WTC11 (cell line): ENCODE data around the gene SYT17. TPM values are rescaled to one million over a fixed set of nuclear protein-coding genes. Genes with fewer than 3 reads are reported as not detected.

Experiments used
- ATAC-seq: fragments of 200-7000 bp; cut with Tn5 transposase; 2 replicates; pipeline ENCODE4 v1.10.0; 2021; ENCODE audit warnings: mild to moderate bottlenecking, moderate library complexity
- CTCF ChIA-PET: fragments of 300-600 bp; sonication (Branson Sonifier 250); formaldehyde crosslinking; loops from one replicate; lab custom pipeline; 2021; ENCODE audit warnings: antibody characterized with exemption; lab: Charles Lee
- POLR2A ChIA-PET: fragments of 350-600 bp; sonication (Branson Sonifier 250); formaldehyde crosslinking; loops from one replicate; lab custom pipeline; 2021; ENCODE audit warnings: antibody characterized with exemption; lab: Charles Lee
- DNase-seq: peaks from one replicate; pipeline ENCODE4 v3.0.0; 2021; ENCODE audit warnings: low spot score
- H3K27ac Mint-ChIP-seq: 2 replicates; pipeline ENCODE4 v1.8.0; 2021; ENCODE audit warnings: mixed read lengths
- H3K27me3 Mint-ChIP-seq: 2 replicates; pipeline ENCODE4 v1.8.0; 2021; ENCODE audit warnings: low read depth, mild to moderate bottlenecking, moderate library complexity, mixed read lengths
- H3K36me3 Mint-ChIP-seq: 2 replicates; pipeline ENCODE4 v1.8.0; 2021; ENCODE audit warnings: mixed read lengths
- H3K4me1 Mint-ChIP-seq: 2 replicates; pipeline ENCODE4 v1.8.0; 2022; ENCODE audit warnings: mixed read lengths
- H3K4me3 Mint-ChIP-seq: 2 replicates; pipeline ENCODE4 v1.8.0; 2021; ENCODE audit warnings: mild to moderate bottlenecking, moderate library complexity, mixed read lengths
- H3K9me3 Mint-ChIP-seq: 2 replicates; pipeline ENCODE4 v1.8.0; 2021; ENCODE audit warnings: mixed read lengths
- CBFB ChIP-seq: sonication (generic); formaldehyde crosslinking; IDR thresholded peaks from 2 replicates; pipeline ENCODE4 v1.8.1; 2022; ENCODE audit warnings: mild to moderate bottlenecking, low read depth, missing genetic modification reagents
- EMX1 ChIP-seq: fragments of 250-450 bp; sonication (Bioruptor Pico); IDR thresholded peaks from 2 replicates; pipeline ENCODE4 v1.8.0; 2021; ENCODE audit warnings: mild to moderate bottlenecking
- GABPB1 ChIP-seq: sonication (generic); formaldehyde crosslinking; IDR thresholded peaks from 2 replicates; pipeline ENCODE4 v1.8.1; 2023; ENCODE audit warnings: mild to moderate bottlenecking, missing genetic modification reagents
- GTF2I ChIP-seq: fragments of 250-450 bp; sonication (Bioruptor Pico); conservative IDR thresholded peaks from 2 replicates; pipeline ENCODE4 v1.4.0; 2021; ENCODE audit warnings: mild to moderate bottlenecking
- JUN ChIP-seq: sonication (generic); formaldehyde crosslinking; IDR thresholded peaks from 2 replicates; pipeline ENCODE4 v1.8.0; 2023; ENCODE audit warnings: mild to moderate bottlenecking, missing genetic modification reagents
- PRRX2 ChIP-seq: fragments of 250-450 bp; sonication (Bioruptor Pico); IDR thresholded peaks from 2 replicates; pipeline ENCODE4 v1.8.0; 2021; ENCODE audit warnings: mild to moderate bottlenecking
- ZBTB21 ChIP-seq: sonication (generic); formaldehyde crosslinking; IDR thresholded peaks from 2 replicates; pipeline ENCODE4 v1.8.1; 2023; ENCODE audit warnings: mild to moderate bottlenecking, missing genetic modification reagents, borderline replicate concordance
- ZNF121 ChIP-seq: sonication (generic); formaldehyde crosslinking; IDR thresholded peaks from 2 replicates; pipeline ENCODE4 v1.8.0; 2023; ENCODE audit warnings: missing genetic modification reagents
- total RNA-seq: library from RNA; stranded (reverse); gene quantifications from 3 replicates; pipeline ENCODE4 v1.2.3, GENCODE V29; 2021
- TF ChIP-seq, protein P1 (sequence below): sonication (generic); formaldehyde crosslinking; IDR thresholded peaks from 2 replicates; pipeline ENCODE4 v1.8.1; 2023; ENCODE audit warnings: mild to moderate bottlenecking, missing genetic modification reagents
- TF ChIP-seq, protein P2 (sequence below): sonication (generic); formaldehyde crosslinking; IDR thresholded peaks from 2 replicates; pipeline ENCODE4 v1.8.1; 2023; ENCODE audit warnings: mild to moderate bottlenecking, missing genetic modification reagents, moderate library complexity
- TF ChIP-seq, protein P3 (sequence below): fragments of 250-450 bp; sonication (Bioruptor Pico); IDR thresholded peaks from 2 replicates; pipeline ENCODE4 v1.9.0; 2021; ENCODE audit warnings: mild to moderate bottlenecking, borderline replicate concordance
- TF ChIP-seq, protein P4 (sequence below): fragments of 250-450 bp; sonication (Bioruptor Pico); IDR thresholded peaks from 2 replicates; pipeline ENCODE4 v1.8.0; 2021; ENCODE audit warnings: mild to moderate bottlenecking
- TF ChIP-seq, protein P5 (sequence below): fragments of 250-450 bp; sonication (Bioruptor Pico); IDR thresholded peaks from 2 replicates; pipeline ENCODE4 v1.9.0; 2021; ENCODE audit warnings: mild to moderate bottlenecking
- TF ChIP-seq, protein P6 (sequence below): sonication (generic); formaldehyde crosslinking; IDR thresholded peaks from 2 replicates; pipeline ENCODE4 v1.8.0; 2022; ENCODE audit warnings: mild to moderate bottlenecking, missing genetic modification reagents
- TF ChIP-seq, protein P7 (sequence below): sonication (generic); formaldehyde crosslinking; IDR thresholded peaks from 2 replicates; pipeline ENCODE4 v1.8.0; 2022; ENCODE audit warnings: mild to moderate bottlenecking, missing genetic modification reagents

The SYT17 gene
- total RNA-seq, 1 experiment from 2014 or later = 5.5 TPM

DNA sequence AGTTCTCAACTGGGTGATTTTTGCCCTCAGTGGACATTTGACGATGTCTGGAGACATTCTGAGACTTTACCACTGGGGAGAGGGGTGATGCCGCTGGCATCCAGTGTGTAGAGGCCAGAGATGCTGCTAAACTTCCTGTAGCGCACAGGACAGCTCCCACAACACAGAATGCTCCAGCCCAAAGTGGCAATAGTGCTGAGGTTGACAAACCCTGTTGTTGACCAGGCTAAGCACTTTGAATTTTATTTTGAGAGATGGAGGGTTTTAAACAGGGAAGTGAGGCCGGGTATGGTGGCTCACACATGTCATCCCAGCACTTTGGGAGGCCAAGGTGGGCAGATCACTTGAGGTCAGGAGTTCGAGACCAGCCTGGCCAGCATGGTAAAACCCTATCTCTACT, 44.0 kb downstream of the SYT17 start:
- CTCF ChIA-PET = interaction anchor here (0.9 to 1.0 kb wide), 2 partner anchors 11 to 126 kb away, joined by 3 read pairs; no protein-coding TSS in a partner anchor
- POLR2A ChIA-PET = no interaction called here
- TF ChIP-seq ZNF121 (no peak), JUN (CRISPR knock-in tag) (no peak), GABPB1 (no peak), PRRX2 (CRISPR knock-in tag) (no peak), EMX1 (CRISPR knock-in tag) (no peak)
- TF ChIP-seq, protein P1, sequence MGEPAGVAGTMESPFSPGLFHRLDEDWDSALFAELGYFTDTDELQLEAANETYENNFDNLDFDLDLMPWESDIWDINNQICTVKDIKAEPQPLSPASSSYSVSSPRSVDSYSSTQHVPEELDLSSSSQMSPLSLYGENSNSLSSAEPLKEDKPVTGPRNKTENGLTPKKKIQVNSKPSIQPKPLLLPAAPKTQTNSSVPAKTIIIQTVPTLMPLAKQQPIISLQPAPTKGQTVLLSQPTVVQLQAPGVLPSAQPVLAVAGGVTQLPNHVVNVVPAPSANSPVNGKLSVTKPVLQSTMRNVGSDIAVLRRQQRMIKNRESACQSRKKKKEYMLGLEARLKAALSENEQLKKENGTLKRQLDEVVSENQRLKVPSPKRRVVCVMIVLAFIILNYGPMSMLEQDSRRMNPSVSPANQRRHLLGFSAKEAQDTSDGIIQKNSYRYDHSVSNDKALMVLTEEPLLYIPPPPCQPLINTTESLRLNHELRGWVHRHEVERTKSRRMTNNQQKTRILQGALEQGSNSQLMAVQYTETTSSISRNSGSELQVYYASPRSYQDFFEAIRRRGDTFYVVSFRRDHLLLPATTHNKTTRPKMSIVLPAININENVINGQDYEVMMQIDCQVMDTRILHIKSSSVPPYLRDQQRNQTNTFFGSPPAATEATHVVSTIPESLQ (CRISPR knock-in tag) = no peak
- TF ChIP-seq, protein P2, sequence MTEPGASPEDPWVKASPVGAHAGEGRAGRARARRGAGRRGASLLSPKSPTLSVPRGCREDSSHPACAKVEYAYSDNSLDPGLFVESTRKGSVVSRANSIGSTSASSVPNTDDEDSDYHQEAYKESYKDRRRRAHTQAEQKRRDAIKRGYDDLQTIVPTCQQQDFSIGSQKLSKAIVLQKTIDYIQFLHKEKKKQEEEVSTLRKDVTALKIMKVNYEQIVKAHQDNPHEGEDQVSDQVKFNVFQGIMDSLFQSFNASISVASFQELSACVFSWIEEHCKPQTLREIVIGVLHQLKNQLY = no peak
- TF ChIP-seq, protein P3, sequence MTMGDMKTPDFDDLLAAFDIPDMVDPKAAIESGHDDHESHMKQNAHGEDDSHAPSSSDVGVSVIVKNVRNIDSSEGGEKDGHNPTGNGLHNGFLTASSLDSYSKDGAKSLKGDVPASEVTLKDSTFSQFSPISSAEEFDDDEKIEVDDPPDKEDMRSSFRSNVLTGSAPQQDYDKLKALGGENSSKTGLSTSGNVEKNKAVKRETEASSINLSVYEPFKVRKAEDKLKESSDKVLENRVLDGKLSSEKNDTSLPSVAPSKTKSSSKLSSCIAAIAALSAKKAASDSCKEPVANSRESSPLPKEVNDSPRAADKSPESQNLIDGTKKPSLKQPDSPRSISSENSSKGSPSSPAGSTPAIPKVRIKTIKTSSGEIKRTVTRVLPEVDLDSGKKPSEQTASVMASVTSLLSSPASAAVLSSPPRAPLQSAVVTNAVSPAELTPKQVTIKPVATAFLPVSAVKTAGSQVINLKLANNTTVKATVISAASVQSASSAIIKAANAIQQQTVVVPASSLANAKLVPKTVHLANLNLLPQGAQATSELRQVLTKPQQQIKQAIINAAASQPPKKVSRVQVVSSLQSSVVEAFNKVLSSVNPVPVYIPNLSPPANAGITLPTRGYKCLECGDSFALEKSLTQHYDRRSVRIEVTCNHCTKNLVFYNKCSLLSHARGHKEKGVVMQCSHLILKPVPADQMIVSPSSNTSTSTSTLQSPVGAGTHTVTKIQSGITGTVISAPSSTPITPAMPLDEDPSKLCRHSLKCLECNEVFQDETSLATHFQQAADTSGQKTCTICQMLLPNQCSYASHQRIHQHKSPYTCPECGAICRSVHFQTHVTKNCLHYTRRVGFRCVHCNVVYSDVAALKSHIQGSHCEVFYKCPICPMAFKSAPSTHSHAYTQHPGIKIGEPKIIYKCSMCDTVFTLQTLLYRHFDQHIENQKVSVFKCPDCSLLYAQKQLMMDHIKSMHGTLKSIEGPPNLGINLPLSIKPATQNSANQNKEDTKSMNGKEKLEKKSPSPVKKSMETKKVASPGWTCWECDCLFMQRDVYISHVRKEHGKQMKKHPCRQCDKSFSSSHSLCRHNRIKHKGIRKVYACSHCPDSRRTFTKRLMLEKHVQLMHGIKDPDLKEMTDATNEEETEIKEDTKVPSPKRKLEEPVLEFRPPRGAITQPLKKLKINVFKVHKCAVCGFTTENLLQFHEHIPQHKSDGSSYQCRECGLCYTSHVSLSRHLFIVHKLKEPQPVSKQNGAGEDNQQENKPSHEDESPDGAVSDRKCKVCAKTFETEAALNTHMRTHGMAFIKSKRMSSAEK (CRISPR knock-in tag) = no peak

DNA sequence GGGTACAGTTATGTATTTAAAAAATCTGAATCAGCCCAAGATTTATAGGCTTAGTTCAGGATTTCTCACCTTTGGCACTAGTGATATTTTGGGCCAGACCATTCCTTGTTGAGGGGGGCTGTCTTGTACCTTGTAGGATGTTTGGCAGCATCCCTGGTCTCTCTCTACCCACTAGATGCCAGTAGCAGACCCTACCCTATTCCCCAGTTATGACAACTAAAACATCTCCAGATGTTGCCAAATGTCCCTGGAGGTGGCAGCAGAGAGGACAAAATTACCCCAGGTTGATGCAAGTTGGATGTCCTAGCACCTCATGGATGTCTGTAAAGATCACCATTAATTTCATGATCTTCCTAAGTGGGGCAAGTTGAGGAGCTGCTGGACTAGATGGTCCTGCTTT, 45.8 kb downstream of the SYT17 start:
- Mint-ChIP-seq H3K9me3 (peaks cover 34% of the 10 kb centered on the region), H3K36me3 (peaks cover 16% of the 10 kb centered on the region), H3K27ac (no peak overlapping the region), H3K4me3 (no peak overlapping the region), H3K4me1 (peaks cover 10% of the 10 kb centered on the region), H3K27me3 (peaks cover 4% of the 10 kb centered on the region)
- TF ChIP-seq, protein P4, sequence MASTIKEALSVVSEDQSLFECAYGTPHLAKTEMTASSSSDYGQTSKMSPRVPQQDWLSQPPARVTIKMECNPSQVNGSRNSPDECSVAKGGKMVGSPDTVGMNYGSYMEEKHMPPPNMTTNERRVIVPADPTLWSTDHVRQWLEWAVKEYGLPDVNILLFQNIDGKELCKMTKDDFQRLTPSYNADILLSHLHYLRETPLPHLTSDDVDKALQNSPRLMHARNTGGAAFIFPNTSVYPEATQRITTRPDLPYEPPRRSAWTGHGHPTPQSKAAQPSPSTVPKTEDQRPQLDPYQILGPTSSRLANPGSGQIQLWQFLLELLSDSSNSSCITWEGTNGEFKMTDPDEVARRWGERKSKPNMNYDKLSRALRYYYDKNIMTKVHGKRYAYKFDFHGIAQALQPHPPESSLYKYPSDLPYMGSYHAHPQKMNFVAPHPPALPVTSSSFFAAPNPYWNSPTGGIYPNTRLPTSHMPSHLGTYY (CRISPR knock-in tag) = no peak
- TF ChIP-seq CBFB (CRISPR knock-in tag) (no peak), JUN (CRISPR knock-in tag) (no peak), ZBTB21 (CRISPR knock-in tag) (no peak), GTF2I (CRISPR knock-in tag) (no peak)
- TF ChIP-seq, protein P5, sequence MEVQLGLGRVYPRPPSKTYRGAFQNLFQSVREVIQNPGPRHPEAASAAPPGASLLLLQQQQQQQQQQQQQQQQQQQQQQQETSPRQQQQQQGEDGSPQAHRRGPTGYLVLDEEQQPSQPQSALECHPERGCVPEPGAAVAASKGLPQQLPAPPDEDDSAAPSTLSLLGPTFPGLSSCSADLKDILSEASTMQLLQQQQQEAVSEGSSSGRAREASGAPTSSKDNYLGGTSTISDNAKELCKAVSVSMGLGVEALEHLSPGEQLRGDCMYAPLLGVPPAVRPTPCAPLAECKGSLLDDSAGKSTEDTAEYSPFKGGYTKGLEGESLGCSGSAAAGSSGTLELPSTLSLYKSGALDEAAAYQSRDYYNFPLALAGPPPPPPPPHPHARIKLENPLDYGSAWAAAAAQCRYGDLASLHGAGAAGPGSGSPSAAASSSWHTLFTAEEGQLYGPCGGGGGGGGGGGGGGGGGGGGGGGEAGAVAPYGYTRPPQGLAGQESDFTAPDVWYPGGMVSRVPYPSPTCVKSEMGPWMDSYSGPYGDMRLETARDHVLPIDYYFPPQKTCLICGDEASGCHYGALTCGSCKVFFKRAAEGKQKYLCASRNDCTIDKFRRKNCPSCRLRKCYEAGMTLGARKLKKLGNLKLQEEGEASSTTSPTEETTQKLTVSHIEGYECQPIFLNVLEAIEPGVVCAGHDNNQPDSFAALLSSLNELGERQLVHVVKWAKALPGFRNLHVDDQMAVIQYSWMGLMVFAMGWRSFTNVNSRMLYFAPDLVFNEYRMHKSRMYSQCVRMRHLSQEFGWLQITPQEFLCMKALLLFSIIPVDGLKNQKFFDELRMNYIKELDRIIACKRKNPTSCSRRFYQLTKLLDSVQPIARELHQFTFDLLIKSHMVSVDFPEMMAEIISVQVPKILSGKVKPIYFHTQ (CRISPR knock-in tag) = no peak
- TF ChIP-seq, protein P6, sequence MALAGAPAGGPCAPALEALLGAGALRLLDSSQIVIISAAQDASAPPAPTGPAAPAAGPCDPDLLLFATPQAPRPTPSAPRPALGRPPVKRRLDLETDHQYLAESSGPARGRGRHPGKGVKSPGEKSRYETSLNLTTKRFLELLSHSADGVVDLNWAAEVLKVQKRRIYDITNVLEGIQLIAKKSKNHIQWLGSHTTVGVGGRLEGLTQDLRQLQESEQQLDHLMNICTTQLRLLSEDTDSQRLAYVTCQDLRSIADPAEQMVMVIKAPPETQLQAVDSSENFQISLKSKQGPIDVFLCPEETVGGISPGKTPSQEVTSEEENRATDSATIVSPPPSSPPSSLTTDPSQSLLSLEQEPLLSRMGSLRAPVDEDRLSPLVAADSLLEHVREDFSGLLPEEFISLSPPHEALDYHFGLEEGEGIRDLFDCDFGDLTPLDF (CRISPR knock-in tag) = no peak
- TF ChIP-seq, protein P7, sequence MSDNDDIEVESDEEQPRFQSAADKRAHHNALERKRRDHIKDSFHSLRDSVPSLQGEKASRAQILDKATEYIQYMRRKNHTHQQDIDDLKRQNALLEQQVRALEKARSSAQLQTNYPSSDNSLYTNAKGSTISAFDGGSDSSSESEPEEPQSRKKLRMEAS = no peak
- DNase-seq (no peak), ATAC-seq (no peak; the same call in 1 of the 2 replicates)
- ChIA-PET POLR2A (no interaction called here), CTCF (no interaction called here)

More for the DNA sequence above, 44.0 kb downstream of the SYT17 start:
- ATAC-seq (no peak), DNase-seq (no peak)
- no peak overlapping the region for H3K4me3 Mint-ChIP-seq
- H3K36me3 Mint-ChIP-seq = peaks cover 16% of the 10 kb centered on the region
- H3K27ac Mint-ChIP-seq = no peak overlapping the region
- H3K27me3 Mint-ChIP-seq = peaks cover 4% of the 10 kb centered on the region
- peaks cover 8% of the 10 kb centered on the region for H3K4me1 Mint-ChIP-seq
- H3K9me3 Mint-ChIP-seq = peaks cover 30% of the 10 kb centered on the region
